Stimulated activated CD4-positive, alpha-beta T cell treated with anti-CD3 and anti-CD28 coated beads, Interleukin-12 subunit alpha, Interleukin-12 subunit beta, amount 100 ng/mL, for 48 hours (primary cell): ENCODE data around the gene MED27.
"Not testable (repeated sequence)": the region's sequence is repeated elsewhere in the genome, so short reads cannot be mapped to it uniquely, and the experiment has no call there.

ENCODE experiments used
- DNase-seq, 3 donors: peaks; one replicate each; pipeline ENCODE4 v3.0.0-alpha.2; 2020; ENCODE audit warnings: low read depth in 2 of 3, low spot score in 1 of 3

Gene MED27

DNA sequence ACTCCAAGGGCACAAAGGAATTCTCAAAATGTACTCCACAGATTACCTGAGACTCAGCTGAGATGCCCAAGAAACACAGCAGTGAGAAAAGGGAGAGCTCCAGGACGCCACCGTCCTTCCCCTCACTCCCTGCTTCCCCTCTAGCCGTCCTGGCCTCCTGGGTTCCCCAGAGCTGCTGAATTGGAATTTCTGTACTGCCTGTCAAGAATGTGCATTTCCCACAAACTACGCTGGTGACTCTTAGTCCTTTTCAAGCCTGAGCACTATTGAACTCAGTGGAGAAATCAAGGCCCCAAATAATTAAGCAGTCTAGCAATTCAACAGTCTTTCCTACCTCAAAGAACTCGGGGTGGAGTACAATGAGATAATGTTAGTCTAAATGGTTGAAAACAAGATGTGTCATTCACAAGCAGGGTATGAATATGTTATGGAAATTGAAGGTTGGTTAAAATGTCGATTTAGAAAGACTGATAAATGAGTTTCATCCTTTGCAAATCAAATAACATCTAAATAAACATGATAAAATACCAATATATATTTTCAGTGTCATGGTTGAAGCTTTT lies 153.2 kb downstream of the MED27 start:
- DNase-seq, result no peak

GRCh38 chr9:131925677-131926177 lies 153.9 kb downstream of the MED27 start:
- DNase-seq, result no peak

GRCh38 chr9:131923766-131924165 lies 155.9 kb downstream of the MED27 start:
- DNase-seq, result no peak

DNA sequence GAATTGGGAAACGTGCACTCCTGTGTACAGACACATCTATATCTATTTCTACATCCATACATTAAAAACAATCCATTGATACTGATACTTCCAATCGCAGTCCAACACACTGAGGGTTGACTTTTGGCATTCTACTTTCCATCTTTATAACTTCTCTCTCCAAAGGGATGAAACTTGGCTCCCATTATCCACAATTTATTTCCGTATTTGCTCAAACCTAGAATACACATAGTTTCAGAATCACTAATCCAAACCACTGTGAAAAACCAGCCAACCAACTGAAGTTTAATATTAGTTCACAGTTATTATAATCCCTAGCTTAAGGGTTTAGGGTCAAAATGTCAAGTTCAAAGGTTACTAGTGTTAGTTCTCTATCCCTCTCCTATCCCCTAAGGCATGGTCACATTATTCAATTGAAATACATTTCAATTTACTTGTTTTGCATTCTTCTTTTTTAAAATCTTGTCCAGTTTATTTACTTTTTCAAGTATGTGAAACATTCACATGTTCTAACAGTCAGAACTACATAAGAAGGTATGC lies 156.5 kb downstream of the MED27 start:
- no peak for DNase-seq

- DNase-seq, result not testable (repeated sequence)
Observed at GRCh38 chr9:131921635-131922034, 158.0 kb downstream of the MED27 start.

GRCh38 chr9:131919216-131919615 lies 160.5 kb downstream of the MED27 start:
- DNase-seq, result no peak

GRCh38 chr9:131918481-131918880 lies 161.2 kb downstream of the MED27 start:
- DNase-seq, result no peak

DNA sequence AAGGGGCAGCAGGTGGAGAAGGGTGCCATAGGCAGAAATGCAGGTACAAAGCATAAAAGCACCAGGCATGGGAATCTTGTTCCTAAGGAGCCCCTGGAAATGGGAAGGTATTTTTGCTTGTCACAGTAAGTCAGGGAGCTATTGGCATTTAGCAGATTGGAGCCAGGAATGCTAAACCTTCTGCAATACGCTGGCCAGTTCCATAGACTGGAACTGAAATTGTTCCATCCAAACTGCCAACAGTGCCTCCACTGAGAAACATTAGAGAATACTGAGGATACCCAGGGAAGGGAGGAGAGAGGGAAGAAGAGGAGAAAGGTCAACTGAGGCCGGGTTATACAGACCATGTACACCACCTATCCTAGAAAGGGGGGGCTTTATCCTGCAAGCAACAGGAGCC lies 162.7 kb downstream of the MED27 start:
- no peak for DNase-seq

- no peak for DNase-seq
Observed at GRCh38 chr9:131915181-131915580, 164.5 kb downstream of the MED27 start.

DNA sequence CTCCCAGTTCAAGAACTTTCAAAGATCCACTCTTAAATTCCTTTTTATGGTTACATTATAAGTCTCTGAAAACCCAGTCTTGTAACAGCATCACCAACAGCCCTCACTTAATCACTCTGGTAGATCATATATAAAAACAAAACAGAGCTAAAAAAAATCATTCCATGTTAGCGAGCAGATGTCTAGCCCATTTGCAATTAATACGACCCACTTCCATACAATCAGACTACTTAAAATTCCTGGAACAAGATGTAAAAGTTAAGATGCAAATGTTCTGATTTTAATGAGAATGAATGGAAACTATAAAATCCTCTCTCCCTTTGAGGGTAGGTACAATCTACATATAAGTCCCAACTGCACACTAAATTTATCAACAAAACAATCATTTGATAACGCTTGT lies 167.0 kb downstream of the MED27 start:
- DNase-seq, result no peak

- DNase-seq, result no peak
Observed at GRCh38 chr9:131912069-131912468, 167.6 kb downstream of the MED27 start.

- no peak for DNase-seq
Observed at GRCh38 chr9:131910572-131910971, 169.1 kb downstream of the MED27 start.

DNA sequence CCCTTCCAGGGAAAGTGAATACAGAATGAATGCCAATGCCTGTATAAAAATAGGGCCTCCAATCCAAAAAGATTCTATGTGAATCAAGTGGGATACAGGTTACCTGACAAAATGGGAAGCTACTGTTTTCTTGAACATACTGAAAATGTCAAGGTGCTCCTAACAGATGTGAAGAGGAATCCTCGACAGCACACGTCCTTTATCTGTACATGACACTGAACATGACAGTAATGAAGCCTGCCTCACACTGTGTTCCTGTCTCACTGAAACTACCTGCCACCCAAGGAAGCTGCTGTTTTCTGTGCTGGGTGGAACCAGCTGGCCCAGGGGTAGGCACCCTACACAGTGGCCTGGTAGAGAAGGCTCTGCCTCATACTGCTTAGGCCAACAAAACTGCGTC lies 174.5 kb downstream of the MED27 start:
- no peak for DNase-seq

- DNase-seq, result no peak
Observed at GRCh38 chr9:131899296-131900228, 180.1 kb downstream of the MED27 start.

- no peak for DNase-seq
Observed at GRCh38 chr9:131892902-131893500, 186.7 kb downstream of the MED27 start.

DNA sequence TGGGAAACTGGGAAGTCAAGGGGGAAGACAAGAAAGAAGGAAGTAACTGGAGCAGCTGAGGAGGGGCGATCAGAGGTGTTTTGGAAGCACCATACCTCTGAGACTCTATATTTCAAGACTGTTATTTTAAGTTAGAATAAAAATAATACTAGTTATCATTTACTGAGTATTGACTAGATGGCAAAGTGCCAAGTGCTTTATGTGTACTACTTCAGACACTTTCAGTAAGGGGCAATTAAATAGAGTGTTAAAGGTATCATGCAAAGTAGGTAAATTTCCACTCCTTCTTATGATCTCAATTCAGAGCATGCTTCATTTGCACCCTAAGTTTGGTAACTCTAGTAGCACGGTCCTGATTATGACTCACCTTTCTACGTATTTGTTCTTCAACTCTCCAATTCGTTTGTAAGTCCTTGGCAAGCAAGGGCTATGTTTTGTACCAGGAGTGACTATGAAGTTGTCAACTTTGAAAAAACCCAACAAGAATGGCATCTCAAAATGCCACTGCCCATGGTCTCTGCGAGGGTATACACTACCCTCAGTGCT lies 187.4 kb downstream of the MED27 start:
- DNase-seq, result no peak

DNA sequence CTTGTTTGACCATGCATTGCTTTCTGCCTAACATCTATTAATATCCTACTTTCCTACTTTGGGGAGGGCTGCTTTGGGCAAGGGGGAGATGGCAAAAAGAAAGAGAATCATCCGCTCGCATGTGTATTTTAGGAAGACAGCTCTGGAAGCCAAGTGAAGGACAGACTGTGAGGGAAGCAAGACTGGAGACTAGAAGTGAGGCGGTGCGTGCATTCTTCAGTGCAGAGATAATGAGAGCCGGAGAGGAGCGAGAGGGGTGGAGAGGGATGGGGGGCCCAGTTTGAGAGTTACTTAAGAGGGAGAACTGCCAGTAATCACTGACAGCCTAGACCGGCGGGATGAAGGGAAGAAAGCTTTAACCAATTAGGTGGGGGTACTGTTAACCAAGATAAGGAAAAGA lies 188.1 kb downstream of the MED27 start:
- no peak for DNase-seq

- DNase-seq, result no peak
Observed at GRCh38 chr9:131889437-131890251, 190.0 kb downstream of the MED27 start.

GRCh38 chr9:131888923-131889322 lies 190.7 kb downstream of the MED27 start:
- DNase-seq, result no peak

DNA sequence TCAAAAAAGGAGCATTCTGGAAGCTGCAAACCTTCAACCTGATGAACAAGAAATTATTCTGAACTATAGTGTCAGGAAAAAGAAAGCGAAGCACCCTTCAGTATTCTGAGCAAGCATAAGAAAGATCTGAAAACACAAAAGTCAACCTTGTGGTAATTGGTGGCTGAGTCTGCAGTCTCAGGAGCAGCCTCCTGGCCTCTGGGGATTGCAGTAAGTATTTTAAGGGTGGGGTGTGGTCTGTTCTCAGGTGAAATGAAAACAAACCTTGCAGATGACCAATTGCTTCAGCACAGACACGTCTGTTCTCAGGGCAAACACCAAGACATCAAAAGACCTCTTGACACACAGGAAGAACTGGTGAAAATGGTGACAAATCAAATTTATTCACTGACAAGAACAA lies 192.0 kb downstream of the MED27 start:
- DNase-seq, result no peak

DNA sequence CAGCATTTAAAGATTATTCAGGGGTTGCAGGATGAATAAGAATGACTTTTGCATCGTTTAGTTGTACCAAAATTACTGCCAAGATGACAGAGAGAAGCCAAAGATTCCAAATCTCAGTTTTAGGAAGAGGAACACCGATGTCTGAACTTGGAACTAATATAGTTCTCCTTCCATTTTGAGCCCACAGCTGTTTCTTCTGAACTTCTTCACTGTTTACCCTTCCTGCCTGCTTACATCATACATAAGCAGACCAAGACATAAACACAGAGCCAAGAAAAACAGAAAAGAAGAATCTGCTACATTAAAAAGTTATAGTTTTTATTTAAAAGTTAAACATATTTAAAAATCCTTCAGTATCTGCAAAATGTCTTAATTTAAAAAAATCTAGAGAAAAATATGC lies 192.8 kb downstream of the MED27 start:
- DNase-seq, result no peak
